LHCN-M2 (cell line): ENCODE data around the gene MACROH2A1. TPM values are rescaled to one million over a fixed set of nuclear protein-coding genes. Genes with fewer than 3 reads are reported as not detected.
A peak's percentile ranks its signal among the peaks of the same experiment; 100 is the strongest.

Experiments
- DNase-seq: peaks from one replicate; pipeline ENCODE4 v3.0.0-alpha.2; 2012; ENCODE audit warnings: low read depth
- total RNA-seq: library from RNA; depleted of rRNA; stranded (reverse); fragments of >200 nt; gene quantifications from 2 replicates; pipeline ENCODE4 v1.2.3, GENCODE V29; 2014

MACROH2A1 gene
- total RNA-seq, 1 experiment from 2014 or later: 175 TPM

DNA sequence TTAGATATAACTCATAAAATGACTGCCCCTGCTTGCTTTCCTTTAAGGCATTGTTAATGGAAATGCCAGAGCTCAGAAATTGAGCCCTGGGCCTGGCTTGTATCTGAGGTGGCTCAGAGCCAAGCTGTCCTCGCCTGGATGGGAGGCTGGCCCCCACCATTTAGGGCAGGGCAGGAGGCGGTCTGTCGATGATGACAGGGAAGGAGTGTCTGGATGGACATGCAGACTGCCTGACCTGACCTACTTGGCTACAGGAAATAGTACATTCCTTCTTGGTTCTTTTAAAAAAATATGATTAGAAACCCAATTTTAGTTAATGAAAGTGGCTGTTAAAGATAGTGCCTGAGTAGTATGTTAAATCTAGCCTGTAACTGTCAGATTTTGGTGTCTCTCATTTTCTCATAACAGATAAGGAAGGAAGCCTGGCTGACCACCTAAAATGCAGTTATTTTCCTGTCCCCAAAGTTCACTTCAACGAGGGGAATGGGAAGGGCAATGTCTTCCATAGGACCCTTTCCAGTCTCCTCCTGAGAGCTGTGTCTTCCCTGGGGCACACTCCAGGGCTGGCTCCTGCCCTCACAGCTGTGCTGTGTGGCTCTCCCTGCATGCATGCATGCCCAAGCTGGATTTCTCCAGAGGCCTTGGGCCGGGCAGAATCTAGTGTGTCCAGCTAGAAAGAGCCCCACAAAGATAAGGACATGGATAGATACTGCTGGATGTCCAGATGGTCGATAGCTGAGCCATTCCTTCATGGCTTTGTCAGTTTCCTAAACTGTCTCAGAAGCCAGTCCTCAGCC is 42.3 kb downstream of the MACROH2A1 start:
- peak; percentile 55 for DNase-seq

DNA sequence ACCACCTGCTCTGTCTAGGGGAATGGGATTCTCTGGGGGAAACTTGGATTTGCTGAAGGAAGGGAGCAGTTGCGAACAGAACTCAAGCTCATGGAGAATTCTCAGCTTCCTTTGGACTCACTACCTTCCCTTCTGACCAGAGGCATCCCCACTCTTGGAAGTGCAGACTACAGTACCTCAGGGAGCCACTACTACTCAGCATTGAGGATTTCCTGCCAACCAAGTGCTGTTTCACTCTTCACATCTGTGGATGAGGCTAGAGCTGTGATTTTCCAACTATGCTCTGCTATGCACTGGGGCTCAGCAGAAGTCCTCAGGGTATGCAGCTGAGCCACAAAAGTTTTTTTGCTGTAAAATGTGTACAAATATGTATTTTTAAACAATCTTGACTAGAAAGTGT is 43.9 kb downstream of the MACROH2A1 start:
- DNase-seq: no peak

DNA sequence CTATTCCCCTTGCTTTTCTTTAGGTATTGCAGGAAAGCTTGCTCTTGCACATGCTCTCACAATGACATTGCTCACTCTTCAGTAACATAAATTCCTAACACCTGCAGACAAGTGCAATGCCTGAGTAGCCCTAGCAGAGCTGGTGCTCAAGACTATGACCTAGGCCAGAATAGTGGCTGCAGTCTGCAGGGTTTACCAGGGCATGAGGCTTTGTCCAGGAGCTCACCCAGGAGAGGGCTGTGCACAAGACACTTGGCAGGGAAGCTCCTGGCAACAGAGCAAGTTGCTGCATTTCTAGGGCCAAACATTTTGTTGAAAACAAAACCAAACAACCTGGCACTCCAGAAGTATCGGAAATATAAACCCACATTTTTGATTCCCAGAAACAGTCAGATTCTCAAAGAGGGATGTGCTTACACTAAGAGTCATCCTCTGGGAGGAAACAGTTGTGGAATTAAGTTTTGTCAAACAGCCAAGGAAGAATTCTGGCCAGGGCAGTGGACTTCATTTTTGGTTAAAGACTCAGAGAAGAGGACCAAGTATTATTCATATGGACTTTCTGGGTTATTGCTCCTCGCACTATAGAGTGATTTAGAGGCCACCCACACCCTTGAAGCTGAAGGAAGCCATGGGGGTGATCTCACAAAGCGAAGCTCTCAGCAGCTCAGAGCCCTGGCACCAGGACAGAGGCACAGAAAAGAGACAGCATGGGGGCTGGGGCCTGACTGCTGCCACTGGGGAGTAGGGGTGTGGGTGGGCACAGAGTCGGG is 44.9 kb downstream of the MACROH2A1 start:
- peak; percentile 86 for DNase-seq

DNA sequence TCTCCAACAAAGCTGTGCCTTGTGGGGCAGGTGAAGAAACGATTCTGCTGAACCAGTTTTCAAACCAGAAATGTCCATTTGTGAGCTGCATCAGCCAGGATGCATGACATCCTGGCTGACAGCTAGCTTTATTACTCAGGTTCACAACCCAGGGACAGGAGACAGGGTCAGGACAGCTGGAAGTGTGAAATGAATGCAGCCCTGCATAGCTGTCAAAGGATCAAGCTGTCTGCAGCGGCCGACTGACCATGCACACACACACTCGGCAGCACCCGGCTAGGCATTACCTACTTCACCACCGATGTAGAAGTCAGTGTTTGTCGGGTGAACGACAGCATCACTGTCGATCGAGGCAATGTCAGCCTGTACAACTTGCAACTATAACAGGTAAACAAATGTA is 48.5 kb downstream of the MACROH2A1 start:
- no peak for DNase-seq

DNA sequence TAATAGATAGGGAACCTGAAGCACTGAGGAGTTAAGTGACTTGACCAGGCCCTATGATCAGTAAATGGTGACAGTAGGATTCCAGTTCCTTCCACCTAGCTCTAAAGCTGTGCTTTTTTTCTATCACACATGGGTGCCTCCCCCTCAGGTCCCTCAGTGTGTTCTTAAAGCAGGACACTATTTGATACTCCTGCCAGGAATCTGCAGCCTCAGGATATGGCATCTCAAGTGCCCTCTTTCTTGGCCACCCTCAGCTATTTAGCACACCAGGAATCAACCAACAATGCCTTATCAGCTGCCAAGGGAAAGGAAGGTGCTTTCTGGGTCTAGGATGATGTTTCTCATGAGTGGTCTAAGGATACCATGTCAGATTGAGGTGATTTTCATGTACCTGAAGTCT is 49.1 kb downstream of the MACROH2A1 start:
- no peak for DNase-seq

DNA sequence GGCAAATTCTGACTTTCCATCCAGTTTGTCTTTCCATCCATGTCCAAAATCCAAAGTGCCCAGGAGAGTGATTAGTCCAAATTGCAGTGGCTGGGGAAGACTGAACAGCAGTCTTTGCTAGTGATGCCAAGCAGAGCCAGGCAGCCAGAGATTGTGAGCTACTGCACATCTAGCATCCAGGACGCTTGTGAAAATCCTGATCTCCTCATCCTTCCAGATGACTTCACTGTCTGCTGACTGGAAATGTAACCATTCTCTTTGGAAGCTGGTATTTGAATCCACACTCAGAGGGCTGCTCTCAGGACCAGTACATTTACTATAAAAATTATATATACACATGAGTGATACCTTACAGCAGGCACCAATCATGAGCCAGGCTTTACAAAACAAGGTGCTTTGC is 49.6 kb downstream of the MACROH2A1 start:
- no peak for DNase-seq

DNA sequence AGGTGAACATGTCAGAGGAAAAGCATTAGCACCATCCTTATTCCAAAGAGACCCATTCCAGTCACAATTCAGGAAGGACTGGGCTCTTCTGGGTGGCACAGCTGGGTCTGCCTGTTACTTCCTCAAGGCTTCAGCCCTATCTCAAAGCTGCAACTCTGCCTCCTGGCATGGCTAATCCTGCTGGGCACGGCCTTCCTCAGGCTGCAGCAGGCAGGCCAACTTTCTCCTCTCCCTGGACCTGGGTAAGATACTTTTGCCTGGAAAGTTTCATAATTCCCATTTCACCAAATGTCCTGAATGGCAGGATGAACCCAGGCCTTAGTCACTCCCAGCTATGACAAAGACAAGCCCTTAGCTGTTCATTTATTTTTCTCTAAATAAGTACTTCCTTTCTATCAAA is 50.1 kb downstream of the MACROH2A1 start:
- peak; percentile 21 for DNase-seq

DNA sequence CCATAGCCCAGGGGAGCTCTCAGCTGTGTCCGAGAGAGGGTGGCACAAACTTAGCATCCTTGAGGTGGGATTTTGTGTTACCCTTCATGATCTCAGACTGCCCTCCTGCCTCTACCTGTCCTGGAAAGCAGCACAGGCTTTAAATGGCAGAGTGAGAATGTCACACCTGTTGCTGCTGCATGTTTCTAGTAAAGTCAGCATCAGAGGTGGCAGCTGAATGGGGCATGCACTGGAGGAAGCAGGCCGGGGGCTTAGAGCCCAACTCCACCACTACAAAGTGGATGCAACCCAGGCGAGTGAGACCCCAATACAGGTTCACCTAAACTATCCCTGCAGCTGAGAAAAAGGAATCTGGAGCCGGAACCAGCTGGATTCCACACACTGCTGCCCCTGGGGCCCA is 51.6 kb downstream of the MACROH2A1 start:
- DNase-seq: no peak

DNA sequence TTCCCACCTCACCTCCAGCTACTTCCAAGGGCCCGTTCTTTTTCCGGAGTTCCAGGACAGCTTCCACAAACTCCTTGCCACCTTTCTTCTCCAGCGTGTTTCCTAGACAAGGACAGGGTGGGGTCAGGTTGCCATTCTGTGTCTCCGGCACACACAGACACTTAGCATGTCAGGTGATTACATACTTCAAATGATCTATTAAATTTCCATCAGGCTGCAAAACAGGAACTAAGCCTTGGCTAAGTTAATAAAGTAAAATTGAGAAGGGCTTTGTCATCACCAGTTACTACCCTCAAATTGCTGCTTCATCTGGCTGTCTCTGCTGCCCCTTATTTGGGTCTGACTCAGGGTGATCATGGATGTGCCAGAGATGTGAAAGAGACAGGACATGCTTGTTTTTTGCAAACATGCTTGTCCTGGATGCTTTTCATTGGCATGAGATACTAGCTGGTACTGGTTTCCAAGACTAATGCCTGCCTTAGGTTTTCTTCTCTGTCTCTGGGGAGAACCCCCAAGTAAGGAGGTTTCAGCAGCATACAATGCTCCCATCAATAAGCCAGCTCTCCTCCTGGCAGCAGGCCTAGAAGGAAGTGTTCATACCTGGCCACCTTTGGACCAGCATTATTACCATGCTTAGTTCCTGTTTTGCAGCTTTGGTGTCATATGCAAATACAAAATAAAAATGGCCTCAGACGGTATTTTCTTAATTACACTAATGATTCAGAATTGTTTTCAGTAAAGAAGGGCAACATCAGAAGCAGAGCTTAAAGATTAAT is 52.9 kb downstream of the MACROH2A1 start:
- DNase-seq: no peak

DNA sequence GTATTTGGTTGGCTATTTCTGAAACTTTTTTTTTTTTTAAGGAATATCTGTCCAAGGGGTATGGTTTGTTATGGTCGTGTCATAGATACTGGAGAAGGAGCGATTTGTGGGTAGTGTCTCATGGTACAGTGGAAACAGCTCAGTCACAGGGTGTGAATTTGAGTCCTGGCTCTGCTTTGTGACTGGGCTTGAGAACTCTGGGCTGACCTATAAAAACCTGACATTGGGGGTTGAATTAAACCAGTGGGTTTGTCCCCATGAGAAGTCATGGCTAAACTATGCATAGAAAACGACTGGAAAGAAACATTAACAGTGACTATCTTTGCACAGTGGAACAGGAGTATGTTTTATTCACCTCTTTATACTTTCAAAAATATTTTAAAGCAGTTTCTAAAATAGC is 54.7 kb downstream of the MACROH2A1 start:
- DNase-seq: peak; percentile 61

DNA sequence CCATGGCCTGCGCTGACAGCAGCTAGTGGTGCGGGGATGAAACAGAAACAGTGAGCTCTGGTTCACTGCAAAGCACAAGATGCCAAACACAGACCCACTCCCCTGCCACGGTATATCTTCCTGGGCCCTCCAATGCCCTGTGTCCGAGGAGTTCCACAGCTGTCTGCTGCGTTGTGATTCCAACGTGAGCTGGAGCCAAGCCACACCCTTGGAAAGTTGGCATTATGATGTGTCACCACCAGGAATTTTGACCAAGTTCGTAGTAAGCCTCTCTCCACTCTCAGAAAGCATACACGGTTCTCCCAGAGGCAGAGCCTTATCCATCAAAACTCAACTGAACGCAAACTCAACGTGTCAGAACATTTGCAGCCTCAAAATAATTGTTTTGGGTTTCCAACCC is 55.6 kb downstream of the MACROH2A1 start:
- DNase-seq: peak; percentile 79

DNA sequence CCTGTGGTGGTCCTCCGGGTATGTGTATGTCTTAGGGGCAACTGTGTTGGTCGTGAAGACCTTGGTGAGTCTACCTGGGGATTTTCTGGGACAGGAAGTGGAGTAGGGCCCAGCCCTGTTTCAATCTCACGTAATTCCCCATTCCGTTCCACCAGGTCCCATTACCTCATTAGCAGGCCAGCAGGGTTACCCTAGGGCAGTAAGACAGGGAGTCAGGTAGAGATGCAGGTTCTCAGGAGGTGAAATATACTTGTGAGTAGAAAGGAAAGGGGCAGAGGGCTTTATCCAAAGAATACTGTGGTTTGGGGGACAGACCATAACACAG is 56.5 kb downstream of the MACROH2A1 start:
- DNase-seq: no peak

DNA sequence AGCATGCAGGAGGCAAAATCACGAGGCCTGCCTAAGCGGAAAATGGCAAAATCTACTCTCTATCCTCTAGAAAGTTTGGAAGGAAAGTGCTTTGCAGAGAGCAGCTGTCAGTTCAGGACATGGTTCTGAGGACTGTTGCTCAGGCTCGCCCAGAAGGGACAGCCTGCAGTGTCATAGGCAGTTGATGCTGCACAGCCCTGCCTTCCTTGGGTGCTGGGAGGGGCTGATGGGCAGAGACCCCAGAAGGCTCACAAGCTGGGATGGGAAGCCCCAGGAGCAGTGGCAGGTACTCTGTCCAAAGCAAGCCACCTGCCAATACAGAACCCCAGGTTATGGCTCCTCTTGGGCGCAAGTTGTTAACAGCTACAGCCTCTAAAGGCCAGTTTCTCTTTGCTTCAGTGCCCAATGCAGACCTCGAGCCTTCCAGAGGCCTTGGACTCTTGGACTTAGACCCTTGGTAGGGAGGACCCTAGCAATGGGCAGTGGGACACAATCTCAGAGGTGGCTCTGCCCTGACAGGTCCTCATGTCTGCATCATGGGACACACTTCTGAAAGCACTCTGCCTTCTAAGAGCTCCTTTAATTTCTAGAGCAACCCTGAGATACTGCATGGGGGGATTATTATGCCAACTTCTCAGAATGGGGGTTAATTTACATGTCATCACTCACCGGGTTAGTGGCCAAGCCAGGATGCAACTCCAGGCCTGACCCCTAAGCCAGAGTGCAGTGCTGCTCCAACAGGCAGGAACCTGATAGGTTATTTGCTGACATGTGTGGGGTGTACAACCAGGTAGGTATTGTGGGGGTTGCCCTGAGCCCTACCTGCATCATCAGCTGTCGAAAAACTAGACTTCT is 57.1 kb downstream of the MACROH2A1 start:
- no peak for DNase-seq

DNA sequence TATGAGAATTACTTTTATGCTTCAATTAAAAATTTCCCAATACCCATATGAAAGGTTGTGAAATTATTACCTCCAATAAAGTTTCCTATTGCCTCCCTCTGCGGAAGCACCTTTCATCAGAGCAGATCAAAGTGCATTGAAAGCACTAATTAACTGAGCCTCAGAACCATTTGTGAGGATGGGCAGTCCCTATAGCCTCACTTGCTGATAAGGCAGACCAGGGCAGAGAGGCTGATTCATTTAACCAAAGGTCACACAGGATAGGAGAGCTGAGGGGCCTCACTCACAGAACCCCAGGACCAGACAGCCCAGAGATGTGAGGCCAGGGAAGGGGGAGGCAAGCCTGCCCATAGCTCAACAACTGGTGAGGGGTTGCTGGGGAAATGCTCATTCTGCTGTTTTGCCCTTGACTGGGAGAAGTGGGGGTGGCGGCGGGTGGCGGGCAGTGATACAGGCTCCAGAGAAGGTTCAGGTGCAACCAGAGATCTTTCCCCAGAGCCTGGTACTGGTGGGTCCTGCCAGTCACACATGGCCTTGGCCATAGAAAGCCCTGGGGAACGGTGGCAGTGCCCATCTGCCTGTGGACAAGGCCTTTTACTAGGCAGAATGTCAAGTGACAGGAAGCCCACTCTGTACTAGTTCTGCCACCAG is 57.9 kb downstream of the MACROH2A1 start:
- no peak for DNase-seq

DNA sequence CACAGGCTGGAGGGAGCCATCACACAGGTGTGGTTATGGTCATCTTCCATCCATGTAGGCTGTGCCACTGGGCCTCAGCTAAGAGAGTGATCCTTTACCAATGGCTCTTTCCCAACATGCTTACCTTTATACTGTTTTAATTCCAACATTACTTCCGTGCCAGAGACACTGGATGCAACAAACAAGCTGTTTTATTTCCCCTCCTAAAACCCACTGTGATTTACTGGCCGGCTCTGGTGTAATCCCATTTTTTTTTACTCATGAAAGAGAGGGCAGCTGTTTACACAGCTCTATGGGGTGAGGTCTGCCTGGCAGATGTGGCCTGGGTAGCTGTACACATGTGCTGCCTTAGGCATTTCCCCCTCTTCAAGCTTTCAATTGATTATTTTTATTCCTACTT is 58.5 kb downstream of the MACROH2A1 start:
- no peak for DNase-seq

DNA sequence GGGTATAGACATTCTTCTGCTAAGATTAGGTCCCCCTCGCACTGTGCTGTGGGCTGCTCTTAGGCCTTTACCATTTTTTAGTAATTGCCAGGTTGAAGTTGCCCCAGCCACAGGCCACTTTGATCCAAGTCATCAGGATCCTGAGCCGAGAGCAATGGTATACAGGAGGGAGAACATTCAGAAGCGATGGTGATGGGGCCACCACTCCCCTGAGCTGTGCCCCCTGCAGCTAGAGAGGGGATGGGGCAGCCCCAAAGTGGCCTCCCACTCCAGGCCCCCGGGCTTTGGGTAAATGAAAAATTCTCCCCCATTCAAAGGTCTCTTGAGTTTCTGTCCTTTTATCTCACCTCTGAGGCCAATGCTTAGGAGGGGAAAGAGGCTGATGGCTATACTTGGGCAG is 59.4 kb downstream of the MACROH2A1 start:
- DNase-seq: no peak

DNA sequence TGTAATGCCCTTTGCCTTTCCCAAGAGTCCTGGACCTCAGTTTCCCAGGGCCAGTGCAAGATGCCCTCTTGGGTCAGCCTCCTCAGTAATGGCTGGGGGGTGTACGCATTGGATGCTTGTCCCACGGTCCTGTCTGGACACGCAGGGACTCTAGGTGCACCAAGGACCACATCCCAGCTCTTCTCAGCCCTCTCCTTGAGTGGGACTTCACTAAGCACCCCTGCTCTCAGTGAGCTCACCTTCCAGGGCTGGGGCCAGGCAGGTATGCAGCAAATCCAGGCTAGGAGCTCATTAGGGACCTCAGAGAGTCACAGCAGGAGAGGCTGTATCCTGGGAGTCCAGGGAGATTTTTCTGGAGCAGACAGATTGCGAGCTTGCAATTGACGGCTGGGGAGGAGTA is 59.8 kb downstream of the MACROH2A1 start:
- DNase-seq: no peak

DNA sequence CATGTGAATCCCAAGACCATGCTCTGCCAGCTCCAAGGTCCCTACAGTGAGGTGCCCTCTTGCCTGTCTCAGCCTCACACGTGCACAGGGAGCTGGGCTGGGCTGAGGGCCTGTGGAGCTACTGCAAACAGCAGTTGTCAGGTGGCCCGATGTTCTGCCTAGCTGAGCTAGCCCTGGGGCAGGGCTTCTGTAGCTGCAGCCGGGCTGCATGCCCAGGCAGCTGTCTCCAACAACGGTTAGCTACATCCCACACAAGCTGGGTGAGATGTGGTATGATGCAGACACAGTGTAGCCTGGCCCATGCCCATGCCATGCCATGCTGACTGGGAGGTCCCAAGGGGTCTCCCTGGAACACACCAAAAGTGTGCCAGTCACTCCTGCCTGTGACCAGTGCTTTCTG is 62.0 kb downstream of the MACROH2A1 start:
- DNase-seq: peak; percentile 60

DNA sequence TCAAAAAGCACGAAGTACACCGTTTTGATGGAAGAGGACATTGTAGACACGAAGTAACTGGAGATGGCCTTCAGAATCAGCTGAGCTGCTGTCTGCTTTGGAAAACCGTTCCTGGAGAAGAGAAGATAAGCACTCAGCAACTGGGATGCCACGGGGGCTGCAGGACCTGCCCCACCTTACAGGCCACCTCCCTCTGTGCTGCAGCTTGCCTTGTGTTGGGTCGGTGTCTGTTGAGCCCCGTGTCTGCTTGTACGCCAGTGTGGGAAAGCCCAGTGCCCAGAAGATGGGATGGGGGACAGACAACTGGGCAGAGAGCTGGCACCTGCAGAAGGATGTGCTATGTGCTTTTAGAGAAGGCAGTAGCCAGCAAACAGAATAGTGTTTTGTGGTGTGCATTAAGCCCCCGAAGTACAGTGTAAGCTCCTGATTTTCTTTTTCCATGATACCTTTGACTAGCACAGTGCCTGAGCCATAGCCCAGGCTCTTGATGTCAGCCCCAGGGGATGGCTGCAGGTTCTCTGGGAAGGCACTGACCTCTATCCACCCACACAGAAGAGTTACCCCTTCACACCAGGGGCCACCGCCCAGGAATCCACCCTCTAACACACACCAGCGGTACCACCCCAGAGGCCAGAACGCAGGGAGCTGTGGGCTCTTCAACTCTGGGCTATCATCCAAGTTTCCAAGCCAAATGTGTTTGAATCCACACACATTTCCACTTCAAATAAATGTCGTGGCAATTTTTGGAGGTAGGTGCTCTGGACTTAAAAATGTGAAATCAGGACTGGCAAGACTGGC is 63.8 kb downstream of the MACROH2A1 start:
- DNase-seq: no peak
